WTC11 (cell line): ENCODE measurements around the gene RIMBP2. TPM values are rescaled to one million over a fixed set of nuclear protein-coding genes. Genes with fewer than 3 reads are reported as not detected.

Source experiments
- ATAC-seq: fragments of 200-7000 bp; cut with Tn5 transposase; 2 replicates; pipeline ENCODE4 v1.10.0; 2021; ENCODE audit warnings: mild to moderate bottlenecking, moderate library complexity
- CTCF ChIA-PET: fragments of 300-600 bp; sonication (Branson Sonifier 250); formaldehyde crosslinking; loops from one replicate; lab custom pipeline; 2021; ENCODE audit warnings: antibody characterized with exemption; lab: Charles Lee
- POLR2A ChIA-PET: fragments of 350-600 bp; sonication (Branson Sonifier 250); formaldehyde crosslinking; loops from one replicate; lab custom pipeline; 2021; ENCODE audit warnings: antibody characterized with exemption; lab: Charles Lee
- DNase-seq: peaks from one replicate; pipeline ENCODE4 v3.0.0; 2021; ENCODE audit warnings: low spot score
- H3K27ac Mint-ChIP-seq: 2 replicates; pipeline ENCODE4 v1.8.0; 2021; ENCODE audit warnings: mixed read lengths
- H3K27me3 Mint-ChIP-seq: 2 replicates; pipeline ENCODE4 v1.8.0; 2021; ENCODE audit warnings: low read depth, mild to moderate bottlenecking, moderate library complexity, mixed read lengths
- H3K36me3 Mint-ChIP-seq: 2 replicates; pipeline ENCODE4 v1.8.0; 2021; ENCODE audit warnings: mixed read lengths
- H3K4me1 Mint-ChIP-seq: 2 replicates; pipeline ENCODE4 v1.8.0; 2022; ENCODE audit warnings: mixed read lengths
- H3K4me3 Mint-ChIP-seq: 2 replicates; pipeline ENCODE4 v1.8.0; 2021; ENCODE audit warnings: mild to moderate bottlenecking, moderate library complexity, mixed read lengths
- H3K9me3 Mint-ChIP-seq: 2 replicates; pipeline ENCODE4 v1.8.0; 2021; ENCODE audit warnings: mixed read lengths
- AR ChIP-seq: fragments of 250-450 bp; sonication (Bioruptor Pico); IDR thresholded peaks from 2 replicates; pipeline ENCODE4 v1.9.0; 2021; ENCODE audit warnings: mild to moderate bottlenecking
- CREB1 ChIP-seq: sonication (generic); formaldehyde crosslinking; IDR thresholded peaks from 2 replicates; pipeline ENCODE4 v1.8.0; 2023; ENCODE audit warnings: mild to moderate bottlenecking, missing genetic modification reagents
- EMX1 ChIP-seq: fragments of 250-450 bp; sonication (Bioruptor Pico); IDR thresholded peaks from 2 replicates; pipeline ENCODE4 v1.8.0; 2021; ENCODE audit warnings: mild to moderate bottlenecking
- GRHL2 ChIP-seq: fragments of 250-450 bp; sonication (Bioruptor Pico); IDR thresholded peaks from 2 replicates; pipeline ENCODE4 v1.8.0; 2022; ENCODE audit warnings: mild to moderate bottlenecking, moderate library complexity; ENCODE audit not compliant: insufficient replicate concordance, severe bottlenecking
- IRF1 ChIP-seq: sonication (generic); formaldehyde crosslinking; IDR thresholded peaks from 2 replicates; pipeline ENCODE4 v1.8.0; 2023; ENCODE audit warnings: missing genetic modification reagents
- IRF2 ChIP-seq: sonication (generic); formaldehyde crosslinking; IDR thresholded peaks from 2 replicates; pipeline ENCODE4 v1.8.0; 2022; ENCODE audit warnings: low read depth, missing genetic modification reagents, borderline replicate concordance
- JAZF1 ChIP-seq: fragments of 250-450 bp; sonication (Bioruptor Pico); IDR thresholded peaks from 2 replicates; pipeline ENCODE4 v1.9.0; 2021; ENCODE audit warnings: moderate library complexity, mild to moderate bottlenecking, inconsistent platforms
- NFYB ChIP-seq: sonication (generic); formaldehyde crosslinking; conservative IDR thresholded peaks from 2 replicates; pipeline ENCODE4 v1.8.0; 2022; ENCODE audit warnings: low read depth, missing genetic modification reagents
- RORB ChIP-seq: fragments of 250-450 bp; sonication (Bioruptor Pico); IDR thresholded peaks from 2 replicates; pipeline ENCODE4 v1.9.0; 2021; ENCODE audit warnings: mild to moderate bottlenecking
- USF2 ChIP-seq: sonication (generic); formaldehyde crosslinking; IDR thresholded peaks from 2 replicates; pipeline ENCODE4 v1.8.1; 2023; ENCODE audit warnings: mild to moderate bottlenecking, missing genetic modification reagents, moderate library complexity
- ZNF138 ChIP-seq: sonication (generic); formaldehyde crosslinking; conservative IDR thresholded peaks from 2 replicates; pipeline ENCODE4 v1.8.1; 2022; ENCODE audit warnings: mild to moderate bottlenecking, moderate library complexity, missing genetic modification reagents
- ZNF512 ChIP-seq: sonication (generic); formaldehyde crosslinking; IDR thresholded peaks from 2 replicates; pipeline ENCODE4 v1.8.1; 2022; ENCODE audit warnings: missing genetic modification reagents, borderline replicate concordance
- ZNF671 ChIP-seq: fragments of 250-450 bp; sonication (Bioruptor Pico); IDR thresholded peaks from 2 replicates; pipeline ENCODE4 v1.8.0; 2021; ENCODE audit warnings: mild to moderate bottlenecking
- ZSCAN18 ChIP-seq: fragments of 250-450 bp; sonication (Bioruptor Pico); IDR thresholded peaks from 2 replicates; pipeline ENCODE4 v2.1.2; 2022; ENCODE audit warnings: mild to moderate bottlenecking, moderate library complexity
- total RNA-seq: library from RNA; stranded (reverse); gene quantifications from 3 replicates; pipeline ENCODE4 v1.2.3, GENCODE V29; 2021
- TF ChIP-seq, protein P1 (sequence below): sonication (generic); formaldehyde crosslinking; IDR thresholded peaks from 2 replicates; pipeline ENCODE4 v1.8.1; 2022; ENCODE audit warnings: mild to moderate bottlenecking, missing genetic modification reagents, moderate library complexity, borderline replicate concordance
- TF ChIP-seq, protein P2 (sequence below): sonication (generic); formaldehyde crosslinking; conservative IDR thresholded peaks from 2 replicates; pipeline ENCODE4 v1.8.1; 2022; ENCODE audit warnings: mild to moderate bottlenecking, missing genetic modification reagents
- TF ChIP-seq, protein P3 (sequence below): sonication (generic); formaldehyde crosslinking; IDR thresholded peaks from 2 replicates; pipeline ENCODE4 v1.8.1; 2023; ENCODE audit warnings: mild to moderate bottlenecking, missing genetic modification reagents

RIMBP2 gene
- total RNA-seq, 1 experiment from 2014 or later: 2.6 TPM

GRCh38 chr12:130463818-130464670, 252.1 kb downstream of the RIMBP2 start:
- DNase-seq (no peak), ATAC-seq (no peak)
- H3K27ac Mint-ChIP-seq: no peak overlapping the region
- H3K4me1 Mint-ChIP-seq: peaks cover 16% of the 10 kb centered on the region
- no peak overlapping the region for H3K4me3 Mint-ChIP-seq
- H3K36me3 Mint-ChIP-seq: peaks cover 11% of the 10 kb centered on the region
- TF ChIP-seq GRHL2 (CRISPR knock-in tag): no peak
- TF ChIP-seq IRF2 (CRISPR knock-in tag): no peak
- TF ChIP-seq AR (CRISPR knock-in tag): no peak
- TF ChIP-seq USF2: no peak
- TF ChIP-seq JAZF1 (CRISPR knock-in tag): no peak
- TF ChIP-seq NFYB (CRISPR knock-in tag): no peak
- no peak for TF ChIP-seq ZSCAN18 (CRISPR knock-in tag)
- TF ChIP-seq, protein P1, sequence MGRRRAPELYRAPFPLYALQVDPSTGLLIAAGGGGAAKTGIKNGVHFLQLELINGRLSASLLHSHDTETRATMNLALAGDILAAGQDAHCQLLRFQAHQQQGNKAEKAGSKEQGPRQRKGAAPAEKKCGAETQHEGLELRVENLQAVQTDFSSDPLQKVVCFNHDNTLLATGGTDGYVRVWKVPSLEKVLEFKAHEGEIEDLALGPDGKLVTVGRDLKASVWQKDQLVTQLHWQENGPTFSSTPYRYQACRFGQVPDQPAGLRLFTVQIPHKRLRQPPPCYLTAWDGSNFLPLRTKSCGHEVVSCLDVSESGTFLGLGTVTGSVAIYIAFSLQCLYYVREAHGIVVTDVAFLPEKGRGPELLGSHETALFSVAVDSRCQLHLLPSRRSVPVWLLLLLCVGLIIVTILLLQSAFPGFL (CRISPR knock-in tag): no peak
- TF ChIP-seq CREB1 (CRISPR knock-in tag): no peak
- peaks cover 5% of the 10 kb centered on the region; the same call in 1 of the 2 replicates for H3K27me3 Mint-ChIP-seq
- CTCF ChIA-PET: no interaction called here
- POLR2A ChIA-PET: no interaction called here
- H3K9me3 Mint-ChIP-seq: peaks cover 14% of the 10 kb centered on the region

- ATAC-seq (no peak), DNase-seq (no peak)
- Mint-ChIP-seq H3K9me3 (peaks cover 14% of the 10 kb centered on the region), H3K27ac (no peak overlapping the region), H3K4me1 (peaks cover 16% of the 10 kb centered on the region), H3K27me3 (peaks cover 5% of the 10 kb centered on the region; the same call in 1 of the 2 replicates), H3K36me3 (peaks cover 11% of the 10 kb centered on the region), H3K4me3 (no peak overlapping the region)
- ChIA-PET CTCF (no interaction called here), POLR2A (no interaction called here)
- TF ChIP-seq ZNF512 (CRISPR knock-in tag): no peak
- no peak for TF ChIP-seq IRF1 (CRISPR knock-in tag)
- TF ChIP-seq EMX1: no peak
- TF ChIP-seq, protein P2, sequence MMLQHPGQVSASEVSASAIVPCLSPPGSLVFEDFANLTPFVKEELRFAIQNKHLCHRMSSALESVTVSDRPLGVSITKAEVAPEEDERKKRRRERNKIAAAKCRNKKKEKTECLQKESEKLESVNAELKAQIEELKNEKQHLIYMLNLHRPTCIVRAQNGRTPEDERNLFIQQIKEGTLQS (CRISPR knock-in tag): no peak
- no peak for TF ChIP-seq RORB (CRISPR knock-in tag)
- TF ChIP-seq, protein P3, sequence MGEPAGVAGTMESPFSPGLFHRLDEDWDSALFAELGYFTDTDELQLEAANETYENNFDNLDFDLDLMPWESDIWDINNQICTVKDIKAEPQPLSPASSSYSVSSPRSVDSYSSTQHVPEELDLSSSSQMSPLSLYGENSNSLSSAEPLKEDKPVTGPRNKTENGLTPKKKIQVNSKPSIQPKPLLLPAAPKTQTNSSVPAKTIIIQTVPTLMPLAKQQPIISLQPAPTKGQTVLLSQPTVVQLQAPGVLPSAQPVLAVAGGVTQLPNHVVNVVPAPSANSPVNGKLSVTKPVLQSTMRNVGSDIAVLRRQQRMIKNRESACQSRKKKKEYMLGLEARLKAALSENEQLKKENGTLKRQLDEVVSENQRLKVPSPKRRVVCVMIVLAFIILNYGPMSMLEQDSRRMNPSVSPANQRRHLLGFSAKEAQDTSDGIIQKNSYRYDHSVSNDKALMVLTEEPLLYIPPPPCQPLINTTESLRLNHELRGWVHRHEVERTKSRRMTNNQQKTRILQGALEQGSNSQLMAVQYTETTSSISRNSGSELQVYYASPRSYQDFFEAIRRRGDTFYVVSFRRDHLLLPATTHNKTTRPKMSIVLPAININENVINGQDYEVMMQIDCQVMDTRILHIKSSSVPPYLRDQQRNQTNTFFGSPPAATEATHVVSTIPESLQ (CRISPR knock-in tag): no peak
- no peak for TF ChIP-seq NFYB (CRISPR knock-in tag)
- TF ChIP-seq AR (CRISPR knock-in tag): no peak
- TF ChIP-seq ZNF138: no peak
- no peak for TF ChIP-seq ZNF671
Observed at GRCh38 chr12:130463275-130463658, 252.8 kb downstream of the RIMBP2 start.
